GM23248 (cell line): ENCODE results near the gene SCLT1. TPM values are rescaled to one million over a fixed set of nuclear protein-coding genes. Genes with fewer than 3 reads are reported as not detected.
"Not testable (repeated sequence)": the region's sequence is repeated elsewhere in the genome, so short reads cannot be mapped to it uniquely, and the experiment has no call there.

Source experiments
- DNase-seq: peaks from one replicate; pipeline ENCODE4 v3.0.0-alpha.2; 2015
- H2AFZ ChIP-seq: fragments of 200-600 bp; sonication (generic); 2 replicates; pipeline ENCODE4 v1.6.1; 2016; ENCODE audit warnings: antibody characterized with exemption
- H3F3A ChIP-seq: fragments of 200-600 bp; sonication (generic); 2 replicates; pipeline ENCODE4 v1.6.1; 2016; ENCODE audit warnings: mild to moderate bottlenecking, antibody characterized with exemption, mixed run types; ENCODE audit not compliant: insufficient read depth
- H3K27ac ChIP-seq: fragments of 200-600 bp; sonication (generic); 2 replicates; pipeline ENCODE4 v1.5.1; 2016; ENCODE audit warnings: mild to moderate bottlenecking
- H3K27me3 ChIP-seq: fragments of 200-600 bp; sonication (generic); replicated peaks from 2 replicates; pipeline ENCODE4 v1.6.1; 2016; ENCODE audit warnings: mild to moderate bottlenecking; ENCODE audit not compliant: insufficient read depth
- H3K36me3 ChIP-seq: fragments of 200-600 bp; sonication (generic); 2 replicates; pipeline ENCODE4 v1.6.1; 2016; ENCODE audit warnings: low read depth, mild to moderate bottlenecking
- H3K4me1 ChIP-seq: fragments of 200-600 bp; sonication (generic); 2 replicates; pipeline ENCODE4 v1.6.1; 2016; ENCODE audit warnings: mild to moderate bottlenecking; ENCODE audit not compliant: insufficient read depth
- H3K4me2 ChIP-seq: fragments of 200-600 bp; sonication (generic); one replicate; pipeline ENCODE4 v1.6.1; 2016; ENCODE audit warnings: mild to moderate bottlenecking; ENCODE audit not compliant: unreplicated experiment
- H3K4me3 ChIP-seq: fragments of 200-600 bp; sonication (generic); 2 replicates; pipeline ENCODE4 v1.5.1; 2016; ENCODE audit warnings: mild to moderate bottlenecking
- H3K79me2 ChIP-seq: fragments of 200-600 bp; sonication (generic); 2 replicates; pipeline ENCODE4 v1.6.1; 2016; ENCODE audit warnings: mild to moderate bottlenecking; ENCODE audit not compliant: insufficient read depth
- H3K9ac ChIP-seq: fragments of 200-600 bp; sonication (generic); 2 replicates; pipeline ENCODE4 v1.6.1; 2016; ENCODE audit warnings: mild to moderate bottlenecking
- H3K9me2 ChIP-seq: fragments of 200-600 bp; sonication (generic); 2 replicates; pipeline ENCODE4 v1.6.1; 2016; ENCODE audit warnings: mixed run types, mild to moderate bottlenecking, moderate library complexity; ENCODE audit not compliant: insufficient read depth
- H3K9me3 ChIP-seq: fragments of 200-600 bp; sonication (generic); one replicate; pipeline ENCODE4 v1.6.1; 2017; ENCODE audit warnings: low read depth
- H4K20me1 ChIP-seq: fragments of 200-600 bp; sonication (generic); 2 replicates; pipeline ENCODE4 v1.6.0; 2016; ENCODE audit not compliant: insufficient read depth
- EZH2 ChIP-seq: fragments of 200-600 bp; sonication (generic); IDR thresholded peaks from 2 replicates; pipeline ENCODE4 v1.6.1; 2018; ENCODE audit warnings: antibody characterized with exemption, mild to moderate bottlenecking; ENCODE audit not compliant: insufficient read depth, poor library complexity, severe bottlenecking
- EZH2phosphoT487 ChIP-seq: fragments of 200-600 bp; sonication (generic); IDR thresholded peaks from 2 replicates; pipeline ENCODE4 v1.6.1; 2018; ENCODE audit warnings: antibody characterized with exemption, moderate library complexity, mild to moderate bottlenecking, low read depth; ENCODE audit not compliant: insufficient read depth
- WGBS, 2 experiments: methylation state at CpG; one replicate each; pipeline ENCODE4 v1.1.6; 2015 to 2017; ENCODE audit warnings: low lambda C conversion rate in 2 of 2, low coverage in 1 of 2; ENCODE audit errors: missing lambda C conversion rate in 2 of 2; 5-methylcytosine and 5-hydroxymethylcytosine counted together
- in situ Hi-C: fragments of 300-500 bp; cut with MboI; formaldehyde crosslinking; loops from 2 replicates; pipeline ENCODE4 v1.15.0; 2020
- polyA plus RNA-seq: library from polyadenylated mRNA; unstranded; fragments of >200 nt; fragmentation: Nextera tagmentation; extraction: Ambion mirVana; gene quantifications from 2 replicates; pipeline ENCODE4 v1.2.1, GENCODE V29; 2016
- total RNA-seq: library from RNA; depleted of rRNA; stranded (reverse); fragments of >200 nt; shearing (Covaris generic); gene quantifications from 2 replicates; pipeline ENCODE4 v1.2.3, GENCODE V29; 2014

Gene SCLT1
- total and polyA plus RNA-seq, 2 experiments from 2014 or later: 7.3 to 9.0 TPM

DNA sequence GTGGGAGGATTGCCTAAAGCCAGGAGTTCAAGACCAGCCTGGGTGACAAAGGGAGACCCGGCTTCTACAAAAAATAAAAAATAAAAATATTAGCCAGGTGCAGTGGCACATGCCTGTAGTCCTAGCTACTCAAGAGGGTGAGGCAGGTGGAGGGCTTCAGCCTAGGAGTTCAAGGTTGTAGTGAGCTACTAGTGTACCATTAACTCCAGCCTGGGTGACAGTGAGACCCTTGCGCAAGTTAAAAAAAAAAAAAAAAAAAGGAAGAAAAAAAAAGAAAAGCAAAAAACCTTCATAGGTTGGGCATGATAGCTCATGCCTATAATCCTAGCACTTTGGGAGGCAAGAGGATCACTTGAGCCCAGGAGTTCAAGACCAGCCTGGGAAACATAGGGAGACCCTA lies 5.8 kb downstream of the SCLT1 start:
- 100% methylated on average over 1 to 2 of the region's 2 CpGs for WGBS, 2 experiments

DNA sequence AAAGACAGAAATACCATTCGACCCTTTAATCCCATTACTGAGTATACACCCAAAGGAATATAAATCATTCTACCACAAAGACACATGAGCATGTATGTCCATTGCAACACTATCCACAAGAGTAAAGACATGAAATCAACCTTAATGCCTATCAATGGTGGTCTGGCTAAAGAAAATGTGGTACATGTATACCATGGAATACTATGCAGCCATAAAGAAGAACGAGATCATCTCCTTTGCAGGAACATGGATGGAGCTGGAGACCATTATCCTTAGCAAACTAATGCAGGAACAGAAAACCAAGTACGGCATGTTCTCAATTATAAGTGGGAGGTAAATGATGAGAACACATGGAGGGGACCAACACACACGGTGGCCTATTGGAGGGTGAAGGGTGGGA lies 7.9 kb downstream of the SCLT1 start:
- Histone ChIP-seq H3K9me3 (no peaks in the 10 kb centered on the region), H3K27me3 (no peaks in the 10 kb centered on the region), H3F3A (no peaks in the 10 kb centered on the region), H3K79me2 (peaks cover 90% of the 10 kb centered on the region), H3K27ac (no peak overlapping the region), H3K4me1 (no peaks in the 10 kb centered on the region), H3K9me2 (no peaks in the 10 kb centered on the region), H4K20me1 (0 out of 2 replicates have a peak, but pooled peaks cover 3% of the 10 kb centered on the region), H3K9ac (no peak overlapping the region), H2AFZ (no peak overlapping the region), H3K36me3 (no peaks in the 10 kb centered on the region), H3K4me2 (no peak overlapping the region), H3K4me3 (no peak overlapping the region)
- WGBS, 2 experiments: 84 to 88% methylated on average over 4 of the region's 4 CpGs
- in situ Hi-C loops: no loop called here
- no peak for TF ChIP-seq EZH2phosphoT487
- no peak for TF ChIP-seq EZH2
- DNase-seq: no peak

More for the DNA sequence above, 5.8 kb downstream of the SCLT1 start:
- Histone ChIP-seq H3K4me3 (no peak overlapping the region), H3K4me2 (no peak overlapping the region), H3K36me3 (no peaks in the 10 kb centered on the region), H3K27ac (no peak overlapping the region), H3K9me3 (no peaks in the 10 kb centered on the region), H3K79me2 (peaks cover 100% of the 10 kb centered on the region), H3F3A (peaks cover 5% of the 10 kb centered on the region), H2AFZ (no peak overlapping the region), H4K20me1 (no peaks in the 10 kb centered on the region), H3K9me2 (no peaks in the 10 kb centered on the region), H3K27me3 (no peaks in the 10 kb centered on the region), H3K9ac (no peak overlapping the region), H3K4me1 (peaks cover 14% of the 10 kb centered on the region)
- in situ Hi-C loops: no loop called here
- no peak for TF ChIP-seq EZH2phosphoT487
- no peak for TF ChIP-seq EZH2
- no peak for DNase-seq

DNA sequence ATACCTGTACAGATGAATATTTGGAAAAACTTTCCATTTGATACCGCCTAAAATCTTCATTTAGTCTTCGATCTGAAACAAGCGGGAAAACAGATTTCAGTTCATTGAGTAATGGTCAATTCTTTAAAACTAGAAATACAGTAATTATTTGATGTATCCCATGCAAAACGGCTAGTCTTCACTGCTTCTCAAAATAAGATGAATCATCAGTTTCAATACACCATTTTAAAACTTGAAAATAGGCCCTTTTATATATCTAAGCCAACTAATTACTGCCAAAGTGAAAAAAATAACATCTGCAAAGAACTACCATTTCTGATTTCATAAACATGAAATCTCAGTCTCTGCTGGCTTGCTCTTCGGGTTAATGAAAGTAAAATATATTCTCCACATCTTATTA lies 11.0 kb downstream of the SCLT1 start:
- H3K9me2 ChIP-seq: no peaks in the 10 kb centered on the region
- H4K20me1 ChIP-seq: 0 out of 2 replicates have a peak, but pooled peaks cover 3% of the 10 kb centered on the region
- H3K27ac ChIP-seq: no peak overlapping the region
- DNase-seq: no peak
- no peak overlapping the region for H2AFZ ChIP-seq
- no peaks in the 10 kb centered on the region for H3K27me3 ChIP-seq
- no peaks in the 10 kb centered on the region for H3F3A ChIP-seq
- no peak overlapping the region for H3K4me2 ChIP-seq
- 96 to 97% methylated on average over 5 of the region's 5 CpGs for WGBS, 2 experiments
- no peak overlapping the region for H3K9ac ChIP-seq
- H3K4me1 ChIP-seq: no peaks in the 10 kb centered on the region
- no peaks in the 10 kb centered on the region for H3K9me3 ChIP-seq
- H3K4me3 ChIP-seq: no peak overlapping the region
- in situ Hi-C loops: no loop called here
- TF ChIP-seq EZH2phosphoT487 (no peak), EZH2 (no peak)
- H3K79me2 ChIP-seq: peaks cover 67% of the 10 kb centered on the region
- H3K36me3 ChIP-seq: no peaks in the 10 kb centered on the region

DNA sequence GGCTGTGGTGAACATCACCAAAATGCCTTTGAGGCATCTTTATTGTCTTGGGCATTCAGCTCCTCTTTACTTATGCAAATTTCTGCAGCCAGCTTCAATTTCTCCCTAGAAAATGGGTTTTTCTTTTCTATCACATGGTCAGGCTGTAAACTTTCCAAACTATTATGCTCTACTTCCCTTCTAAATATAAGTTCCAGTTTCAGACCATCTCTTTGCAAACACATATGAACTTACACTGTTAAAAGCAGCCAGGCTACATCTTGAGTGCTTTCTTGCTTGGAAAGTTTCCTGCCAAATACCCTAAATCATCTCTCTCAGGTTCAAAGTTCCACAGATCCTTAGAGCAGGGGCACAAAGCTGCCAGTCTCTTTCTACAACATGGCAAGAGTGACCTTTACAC lies 13.2 kb downstream of the SCLT1 start:
- no peak overlapping the region for H2AFZ ChIP-seq
- H3F3A ChIP-seq: no peaks in the 10 kb centered on the region
- H3K9ac ChIP-seq: no peak overlapping the region
- H3K79me2 ChIP-seq: peaks cover 48% of the 10 kb centered on the region
- no peaks in the 10 kb centered on the region for H3K27me3 ChIP-seq
- no peaks in the 10 kb centered on the region for H3K9me3 ChIP-seq
- DNase-seq: no peak
- H3K4me1 ChIP-seq: no peaks in the 10 kb centered on the region
- no peak overlapping the region for H3K27ac ChIP-seq
- no peak overlapping the region for H3K4me3 ChIP-seq
- H3K9me2 ChIP-seq: no peaks in the 10 kb centered on the region
- TF ChIP-seq EZH2phosphoT487 (no peak), EZH2 (no peak)
- H4K20me1 ChIP-seq: 0 out of 2 replicates have a peak, but pooled peaks cover 3% of the 10 kb centered on the region
- H3K4me2 ChIP-seq: no peak overlapping the region
- in situ Hi-C loops: no loop called here
- no peaks in the 10 kb centered on the region for H3K36me3 ChIP-seq

DNA sequence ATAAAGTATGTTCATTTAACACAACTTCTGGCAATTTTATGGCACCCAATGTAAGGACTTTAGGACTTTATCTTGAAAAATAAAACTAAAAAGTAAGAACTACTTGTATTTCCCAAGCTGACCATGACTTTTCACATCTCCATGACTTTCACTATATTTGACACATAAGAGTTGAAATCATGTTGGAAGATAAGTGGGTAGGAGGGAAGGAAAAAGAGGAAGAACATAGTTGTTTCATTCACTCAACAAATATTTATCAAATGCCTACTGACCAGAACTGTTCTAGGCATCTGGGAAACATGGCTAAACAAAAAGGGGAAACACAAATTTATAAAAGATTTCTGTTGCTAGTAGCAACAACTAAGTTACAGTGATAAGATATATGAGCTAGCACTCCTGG lies 16.0 kb downstream of the SCLT1 start:
- no peak overlapping the region for H3K4me3 ChIP-seq
- no peaks in the 10 kb centered on the region for H3F3A ChIP-seq
- H2AFZ ChIP-seq: no peak overlapping the region
- H3K27me3 ChIP-seq: no peaks in the 10 kb centered on the region
- TF ChIP-seq EZH2: no peak
- in situ Hi-C loops: no loop called here
- H3K9ac ChIP-seq: no peak overlapping the region
- no peak for DNase-seq
- H3K27ac ChIP-seq: no peak overlapping the region
- no peak overlapping the region for H3K4me2 ChIP-seq
- no peaks in the 10 kb centered on the region for H3K4me1 ChIP-seq
- no peaks in the 10 kb centered on the region for H3K9me2 ChIP-seq
- no peaks in the 10 kb centered on the region for H3K9me3 ChIP-seq
- H4K20me1 ChIP-seq: 0 out of 2 replicates have a peak, but pooled peaks cover 2% of the 10 kb centered on the region
- peaks cover 4% of the 10 kb centered on the region; the same call in 1 of the 2 replicates for H3K36me3 ChIP-seq
- H3K79me2 ChIP-seq: peaks cover 26% of the 10 kb centered on the region

DNA sequence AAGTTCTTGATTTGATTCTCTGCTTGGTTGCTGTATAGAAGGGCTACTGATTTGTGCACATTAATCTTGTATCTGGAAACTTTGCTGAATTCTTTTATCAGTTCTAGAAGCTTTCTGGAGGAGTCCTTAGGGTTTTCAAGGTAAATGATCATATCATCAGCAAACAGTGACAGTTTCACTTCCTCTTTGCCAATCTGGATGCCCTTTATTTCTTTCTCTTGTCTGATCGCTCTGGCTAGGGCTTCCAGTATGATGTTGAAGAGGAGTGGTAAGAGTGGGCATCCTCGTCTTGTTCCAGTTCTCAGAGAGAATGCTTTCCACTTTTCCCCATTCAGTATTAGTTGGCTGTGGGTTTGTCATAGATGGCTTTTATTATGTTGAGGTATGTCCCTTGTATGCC lies 23.8 kb downstream of the SCLT1 start:
- H3K4me3 ChIP-seq, H3K9me3 ChIP-seq, H3K27me3 ChIP-seq, H3K9ac ChIP-seq, H2AFZ ChIP-seq, H3K79me2 ChIP-seq, H3F3A ChIP-seq, H3K36me3 ChIP-seq, H3K27ac ChIP-seq, DNase-seq, in situ Hi-C loops, H4K20me1 ChIP-seq, H3K4me2 ChIP-seq, H3K4me1 ChIP-seq, H3K9me2 ChIP-seq: not testable (repeated sequence)
- 96 to 98% methylated on average over 2 of the region's 2 CpGs for WGBS, 2 experiments
